ENCODE data around the gene SOX4. TPM values are rescaled to one million over a fixed set of nuclear protein-coding genes. Genes with fewer than 3 reads are reported as not detected.

The SOX4 gene
- total RNA-seq, 1 experiment from 2014 or later: 67.0 TPM

DNA sequence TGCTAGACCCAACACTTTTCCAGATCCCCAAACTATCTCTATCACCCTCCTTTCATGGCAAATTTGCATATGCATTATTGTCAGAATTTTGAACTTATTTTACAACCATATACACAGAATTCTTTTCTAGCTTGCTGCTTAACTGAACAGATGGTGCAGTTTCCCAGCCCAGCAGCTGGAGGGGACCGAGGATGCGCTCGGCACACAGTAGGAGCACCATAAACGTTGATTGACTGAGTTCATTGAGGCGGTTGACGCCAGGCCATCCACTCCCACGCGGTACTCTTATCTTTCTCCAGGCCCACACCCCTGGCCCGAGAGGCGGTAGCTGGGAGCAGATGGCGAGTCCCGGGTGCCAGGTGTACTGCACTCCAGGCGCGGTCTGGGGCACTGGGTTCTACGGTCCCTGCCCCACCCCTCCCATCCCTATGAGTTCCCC is 6.8 kb upstream of the SOX4 start:
- Histone ChIP-seq H3K4me1 (ENCODE audit: control insufficient read depth in 1 of 2, insufficient read depth in 2 of 2, low read length in 2 of 2) (peaks cover 10 to 26% of the 10 kb centered on the region in 2 experiments; a peak in 3 of 4 replicates), H3K9ac (ENCODE audit: low read length) (peak overlapping the region; percentile 63), H3K27me3 (ENCODE audit: insufficient read depth, low read length) (no peaks in the 10 kb centered on the region), H3K36me3 (ENCODE audit: control insufficient read depth in 1 of 2, insufficient read depth in 2 of 2, low read length in 2 of 2) (no peaks in the 10 kb centered on the region), H3K9me3 (ENCODE audit: control insufficient read depth in 1 of 2, insufficient read depth in 1 of 2, low read depth in 1 of 2, low read length in 2 of 2) (no peaks in the 10 kb centered on the region), H4K20me1 (ENCODE audit: insufficient read depth) (no peaks in the 10 kb centered on the region), H3K9me2 (ENCODE audit: insufficient read depth) (no peaks in the 10 kb centered on the region), H3K4me2 (ENCODE audit: low read length) (peak overlapping the region; percentile 100), H2AFZ (ENCODE audit: low read depth, low read length, poor library complexity, severe bottlenecking) (peak overlapping the region; percentile 75), H3K4me3 (replicated peaks in 1 of 2; ENCODE audit: low read depth in 1 of 2, low read length in 2 of 2) (peak overlapping the region; percentile 66 to 72), H3K79me2 (ENCODE audit: insufficient read depth, low read length) (no peaks in the 10 kb centered on the region), H3K27ac (ENCODE audit: low read depth, low read length) (peak overlapping the region; percentile 84)
- DNase-seq (ENCODE audit: low read depth, low spot score) (no peak), ATAC-seq (peak; percentile 62)
- TF ChIP-seq ELF1 (IDR thresholded peaks at IDR 0.05; ENCODE audit: borderline replicate concordance, low read depth): no peak
- TF ChIP-seq POLR2A (IDR thresholded peaks at IDR 0.05; ENCODE audit: borderline replicate concordance, extremely low read depth, insufficient read depth, insufficient read length): peak; percentile 1
- intact Hi-C loops (cut with micrococcal nuclease): loop anchor here (1.0 to 10.0 kb wide), 6 partner anchors 242 to 1241 kb away; no protein-coding TSS in a partner anchor
- BruUV-seq (replicated peaks): no TSS peak
- ChIA-PET RAD21 (ENCODE audit: low non-redundant PET in 1 of 2, low total read pairs in 2 of 2, uncharacterized antibody in 2 of 2, unreplicated experiment in 2 of 2) (interaction anchor here in 1 of 2 experiments (0.7 kb wide), 1 partner anchor 1312 kb away, joined by 3 read pairs; no protein-coding TSS in a partner anchor), CTCF (interaction anchor here (1.2 to 4.0 kb wide), 4 partner anchors 710 to 1036 kb away, joined by 3 to 56 read pairs (median 33); no protein-coding TSS in a partner anchor), POLR2A (interaction anchor here (3.4 kb wide), 1 partner anchor 709 kb away, joined by 20 read pairs; no protein-coding TSS in a partner anchor)

DNA sequence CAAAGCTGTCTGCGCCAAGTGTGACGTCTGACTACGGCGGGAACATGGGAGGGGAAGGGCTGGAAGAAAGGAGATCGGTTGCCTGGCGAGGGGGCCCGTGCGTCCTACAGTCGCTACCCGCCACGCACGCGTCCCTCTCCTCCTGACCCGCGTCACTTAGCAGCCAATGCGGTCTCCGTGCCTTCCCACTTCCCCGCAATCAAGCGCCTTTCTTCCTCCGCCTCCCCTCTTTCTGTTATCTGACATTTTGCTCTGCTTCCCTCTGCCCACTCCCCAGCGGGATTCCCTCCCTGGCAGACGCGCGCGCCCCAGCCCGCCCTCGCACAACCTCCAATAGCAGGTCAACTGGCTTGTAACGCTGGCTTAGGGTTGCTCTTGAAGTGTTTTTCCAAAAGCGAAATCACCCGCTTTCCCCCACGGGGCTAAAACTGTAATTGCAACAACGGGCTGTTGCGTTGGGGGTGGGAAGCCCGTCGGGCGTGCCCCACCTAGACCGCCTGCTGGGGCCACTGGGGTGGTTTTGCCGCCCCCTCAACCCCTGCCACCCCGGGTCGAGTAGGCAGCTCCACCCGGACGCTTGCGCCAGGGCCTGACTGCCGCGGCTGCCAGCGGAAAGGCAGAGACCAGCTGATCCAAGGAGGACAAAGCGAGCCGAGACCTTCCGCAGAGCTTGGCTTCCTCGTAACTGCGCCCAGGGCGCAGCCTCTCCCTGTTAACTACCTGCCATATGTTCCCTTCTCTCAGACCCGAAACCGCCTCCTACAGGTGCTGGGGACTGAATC is 6.2 kb upstream of the SOX4 start:
- ATAC-seq: peak; percentile 46
- no peaks in the 10 kb centered on the region for H3K27me3 ChIP-seq (ENCODE audit: insufficient read depth, low read length)
- ChIA-PET CTCF (interaction anchor here (1.2 to 4.0 kb wide), 5 partner anchors 711 to 1037 kb away, joined by 3 to 56 read pairs (median 24); no protein-coding TSS in a partner anchor), RAD21 (ENCODE audit: low non-redundant PET in 1 of 2, low total read pairs in 2 of 2, uncharacterized antibody in 2 of 2, unreplicated experiment in 2 of 2) (interaction anchor here (0.6 to 1.6 kb wide), 5 partner anchors 567 to 1313 kb away, joined by 3 to 10 read pairs (median 3); no protein-coding TSS in a partner anchor), POLR2A (interaction anchor here (1.1 to 3.4 kb wide), 3 partner anchors 583 to 712 kb away, joined by 3 to 20 read pairs (median 4); no protein-coding TSS in a partner anchor)
- H3K4me3 ChIP-seq (replicated peaks in 1 of 2; ENCODE audit: low read depth in 1 of 2, low read length in 2 of 2): peak overlapping the region; percentile 66 to 72
- H3K4me2 ChIP-seq (ENCODE audit: low read length): peak overlapping the region; percentile 100
- BruUV-seq (replicated peaks): no TSS peak
- peaks cover 10 to 26% of the 10 kb centered on the region in 2 experiments; a peak in 3 of 4 replicates for H3K4me1 ChIP-seq (ENCODE audit: control insufficient read depth in 1 of 2, insufficient read depth in 2 of 2, low read length in 2 of 2)
- intact Hi-C loops (cut with micrococcal nuclease): loop anchor here (1.0 to 10.0 kb wide), 6 partner anchors 243 to 1240 kb away; no protein-coding TSS in a partner anchor
- peak overlapping the region; percentile 63 for H3K9ac ChIP-seq (ENCODE audit: low read length)
- DNase-seq (ENCODE audit: low read depth, low spot score): peak; percentile 46
- H3K9me3 ChIP-seq (ENCODE audit: control insufficient read depth in 1 of 2, insufficient read depth in 1 of 2, low read depth in 1 of 2, low read length in 2 of 2): no peaks in the 10 kb centered on the region
- TF ChIP-seq, protein P1, sequence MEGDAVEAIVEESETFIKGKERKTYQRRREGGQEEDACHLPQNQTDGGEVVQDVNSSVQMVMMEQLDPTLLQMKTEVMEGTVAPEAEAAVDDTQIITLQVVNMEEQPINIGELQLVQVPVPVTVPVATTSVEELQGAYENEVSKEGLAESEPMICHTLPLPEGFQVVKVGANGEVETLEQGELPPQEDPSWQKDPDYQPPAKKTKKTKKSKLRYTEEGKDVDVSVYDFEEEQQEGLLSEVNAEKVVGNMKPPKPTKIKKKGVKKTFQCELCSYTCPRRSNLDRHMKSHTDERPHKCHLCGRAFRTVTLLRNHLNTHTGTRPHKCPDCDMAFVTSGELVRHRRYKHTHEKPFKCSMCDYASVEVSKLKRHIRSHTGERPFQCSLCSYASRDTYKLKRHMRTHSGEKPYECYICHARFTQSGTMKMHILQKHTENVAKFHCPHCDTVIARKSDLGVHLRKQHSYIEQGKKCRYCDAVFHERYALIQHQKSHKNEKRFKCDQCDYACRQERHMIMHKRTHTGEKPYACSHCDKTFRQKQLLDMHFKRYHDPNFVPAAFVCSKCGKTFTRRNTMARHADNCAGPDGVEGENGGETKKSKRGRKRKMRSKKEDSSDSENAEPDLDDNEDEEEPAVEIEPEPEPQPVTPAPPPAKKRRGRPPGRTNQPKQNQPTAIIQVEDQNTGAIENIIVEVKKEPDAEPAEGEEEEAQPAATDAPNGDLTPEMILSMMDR (IDR thresholded peaks at IDR 0.05 in 2 of 3, conservative IDR thresholded peaks at IDR 0.05 in 1 of 3; ENCODE audit: borderline replicate concordance in 1 of 3, insufficient read depth in 1 of 3, low read depth in 2 of 3, low read length in 2 of 3): peak in 1 of 3 experiments; percentile 17; a peak in 1 of 6 replicates
- TF ChIP-seq SP1 (IDR thresholded peaks at IDR 0.05; ENCODE audit: low read depth) (no peak), POLR2A (IDR thresholded peaks at IDR 0.05; ENCODE audit: borderline replicate concordance, extremely low read depth, insufficient read depth, insufficient read length) (peak; percentile 24)
- H3K9me2 ChIP-seq (ENCODE audit: insufficient read depth): no peaks in the 10 kb centered on the region
- no peaks in the 10 kb centered on the region for H3K79me2 ChIP-seq (ENCODE audit: insufficient read depth, low read length)
- H3K36me3 ChIP-seq (ENCODE audit: control insufficient read depth in 1 of 2, insufficient read depth in 2 of 2, low read length in 2 of 2): no peaks in the 10 kb centered on the region
- peak overlapping the region; percentile 84 for H3K27ac ChIP-seq (ENCODE audit: low read depth, low read length)
- H4K20me1 ChIP-seq (ENCODE audit: insufficient read depth): no peaks in the 10 kb centered on the region
- peak overlapping the region; percentile 75 for H2AFZ ChIP-seq (ENCODE audit: low read depth, low read length, poor library complexity, severe bottlenecking)
